ENCODE results near the gene LOC128125822.

- TF ChIP-seq POLR2A (IDR thresholded peaks at IDR 0.05; ENCODE audit: low read length) (no peak), GATA1 (IDR thresholded peaks at IDR 0.05; ENCODE audit: low read depth, low read length) (no peak)
Measured at GRCh38 chr6:63589952-63590411, 17.7 kb downstream of the LOC128125822 start.
